SHP77 (cell line): ENCODE data around the gene GRAMD2B.

Experiments
- DNase-seq, 2 experiments: peaks; one replicate each; lab custom pipeline; 2025; lab: John Stamatoyannopoulos, UW

GRAMD2B gene

GRCh38 chr5:126542441-126542840 lies 119.2 kb downstream of the GRAMD2B start:
- no peak for DNase-seq

- DNase-seq: no peak
Observed at GRCh38 chr5:126543009-126543408, 119.8 kb downstream of the GRAMD2B start.

- DNase-seq: no peak
Observed at GRCh38 chr5:126543660-126544059, 120.5 kb downstream of the GRAMD2B start.
